G401 (cell line): Measurements from ENCODE around the gene PPARG. TPM values are rescaled to one million over a fixed set of nuclear protein-coding genes. Genes with fewer than 3 reads are reported as not detected.
"Not testable (repeated sequence)": the region's sequence is repeated elsewhere in the genome, so short reads cannot be mapped to it uniquely, and the experiment has no call there.

Experiments used
- DNase-seq: peaks from one replicate; pipeline ENCODE4 v3.0.0-alpha.2; 2015; ENCODE audit warnings: low spot score
- in situ Hi-C: cut with HindIII; loops from 2 replicates; pipeline ENCODE4 v1.10.0; 2016; ENCODE audit warnings: low sequenced_read_pairs, mixed read lengths
- total RNA-seq: library from RNA; depleted of rRNA; stranded (reverse); fragments of >200 nt; shearing (Covaris generic); gene quantifications from 2 replicates; pipeline ENCODE4 v1.2.3, GENCODE V29; 2014

The PPARG gene
- total RNA-seq, 1 experiment from 2014 or later = not detected

DNA sequence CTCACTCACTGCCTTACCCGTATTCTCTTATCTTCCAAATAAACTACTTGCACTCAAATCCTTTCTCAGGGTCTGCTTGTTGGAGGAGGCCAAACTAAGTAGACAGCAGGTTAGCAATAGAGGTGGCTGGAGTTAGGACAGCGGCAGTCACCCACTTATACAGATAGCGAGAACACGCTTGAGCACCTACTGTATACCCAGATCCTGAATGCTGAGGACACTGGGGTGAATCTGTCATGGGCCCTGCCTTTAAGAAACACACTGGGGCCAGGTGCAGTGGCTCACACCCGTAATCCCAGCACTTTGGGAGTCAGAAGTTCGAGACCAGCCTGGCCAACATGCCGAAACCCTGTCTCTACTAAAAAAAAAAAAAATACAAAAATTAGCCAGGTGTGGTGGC, 157.4 kb downstream of the PPARG start:
- in situ Hi-C loops = no loop called here
- DNase-seq = no peak

- in situ Hi-C loops = no loop called here
- DNase-seq = no peak
Observed at GRCh38 chr3:12447075-12447474, 158.2 kb downstream of the PPARG start.

DNA sequence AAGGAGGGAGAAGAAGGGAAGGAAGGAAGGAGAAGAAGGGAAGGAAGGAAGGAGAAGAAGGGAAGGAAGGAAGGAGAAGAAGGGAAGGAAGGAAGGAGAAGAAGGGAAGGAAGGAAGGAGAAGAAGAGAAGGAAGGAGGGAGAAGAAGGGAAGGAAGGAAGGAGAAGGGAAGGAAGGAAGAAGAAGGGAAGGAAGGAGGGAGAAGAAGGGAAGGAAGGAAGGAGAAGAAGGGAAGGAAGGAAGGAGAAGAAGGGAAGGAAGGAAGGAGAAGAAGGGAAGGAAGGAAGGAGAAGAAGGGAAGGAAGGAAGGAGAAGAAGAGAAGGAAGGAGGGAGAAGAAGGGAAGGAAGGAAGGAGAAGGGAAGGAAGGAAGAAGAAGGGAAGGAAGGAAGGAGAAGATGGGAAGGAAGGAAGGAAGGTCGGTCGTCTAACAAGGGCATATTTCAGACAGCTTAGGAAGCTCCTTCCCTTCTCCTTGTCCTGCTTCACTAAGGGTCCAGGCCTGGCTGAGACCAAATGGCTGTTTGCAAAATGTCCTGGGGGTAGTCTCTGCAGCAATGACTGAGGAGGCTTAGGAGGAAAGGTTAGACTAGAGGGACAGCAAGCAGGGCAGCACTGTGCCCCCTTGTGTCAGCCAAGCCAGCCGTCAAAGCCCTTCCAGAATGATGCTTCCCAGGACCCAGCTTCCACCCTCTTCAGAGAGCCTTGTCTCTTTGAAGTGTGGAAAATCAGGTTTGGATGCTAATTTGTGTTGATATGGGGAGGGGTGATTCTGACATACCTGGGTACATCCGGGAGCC, 159.7 kb downstream of the PPARG start:
- in situ Hi-C loops, DNase-seq: not testable (repeated sequence)

- no peak for DNase-seq
- in situ Hi-C loops = no loop called here
Observed at GRCh38 chr3:12449889-12450682, 161.2 kb downstream of the PPARG start.

- in situ Hi-C loops = no loop called here
- no peak for DNase-seq
Observed at GRCh38 chr3:12451481-12451880, 162.6 kb downstream of the PPARG start.

- in situ Hi-C loops = no loop called here
- no peak for DNase-seq
Observed at GRCh38 chr3:12451960-12452359, 163.1 kb downstream of the PPARG start.

DNA sequence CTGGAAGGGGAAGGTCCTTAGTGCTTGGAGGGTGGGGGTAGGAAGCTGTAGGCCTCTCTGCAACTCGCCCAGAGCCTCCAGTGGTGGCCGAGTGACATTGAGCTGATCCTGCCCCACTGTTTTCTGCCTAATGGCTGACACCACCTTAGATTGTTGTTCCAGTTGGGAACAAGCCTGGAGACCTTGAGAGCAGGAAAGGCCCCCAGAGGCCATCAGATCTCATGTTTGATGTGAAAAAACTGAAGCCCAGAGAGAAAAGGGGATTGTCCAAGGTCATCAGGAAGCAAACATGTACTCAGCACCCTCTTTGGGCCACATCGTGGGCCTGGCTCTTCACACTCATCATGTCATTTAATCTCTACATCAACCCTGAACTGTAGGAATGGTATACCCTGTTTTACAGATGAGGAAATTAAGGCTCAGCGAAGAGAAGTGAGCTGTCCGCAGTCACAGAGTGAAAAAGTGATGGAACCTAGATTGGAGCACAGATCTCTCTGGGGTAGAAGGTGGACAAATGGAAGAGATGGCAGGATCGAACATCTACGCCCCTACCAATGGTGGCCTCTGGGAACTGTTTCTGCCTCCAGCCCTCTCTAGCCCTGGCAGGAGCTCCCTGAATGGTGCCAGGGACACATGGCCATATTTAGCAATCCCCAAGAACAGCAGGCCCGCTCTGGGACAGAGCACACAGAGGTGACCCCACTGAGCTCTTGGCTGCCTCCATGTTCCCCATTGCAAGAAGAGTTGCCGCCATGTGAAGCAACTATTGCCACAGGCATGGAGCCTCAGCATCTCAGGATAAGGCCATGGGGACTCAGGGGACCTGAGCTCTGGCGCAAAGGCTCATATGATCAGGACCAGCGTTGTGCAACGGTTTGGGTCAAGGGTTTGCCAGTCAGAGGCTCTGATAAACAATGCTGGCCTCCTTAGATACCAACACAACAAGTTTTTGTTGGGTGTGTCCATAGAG, 163.8 kb downstream of the PPARG start:
- no peak for DNase-seq
- in situ Hi-C loops = no loop called here

DNA sequence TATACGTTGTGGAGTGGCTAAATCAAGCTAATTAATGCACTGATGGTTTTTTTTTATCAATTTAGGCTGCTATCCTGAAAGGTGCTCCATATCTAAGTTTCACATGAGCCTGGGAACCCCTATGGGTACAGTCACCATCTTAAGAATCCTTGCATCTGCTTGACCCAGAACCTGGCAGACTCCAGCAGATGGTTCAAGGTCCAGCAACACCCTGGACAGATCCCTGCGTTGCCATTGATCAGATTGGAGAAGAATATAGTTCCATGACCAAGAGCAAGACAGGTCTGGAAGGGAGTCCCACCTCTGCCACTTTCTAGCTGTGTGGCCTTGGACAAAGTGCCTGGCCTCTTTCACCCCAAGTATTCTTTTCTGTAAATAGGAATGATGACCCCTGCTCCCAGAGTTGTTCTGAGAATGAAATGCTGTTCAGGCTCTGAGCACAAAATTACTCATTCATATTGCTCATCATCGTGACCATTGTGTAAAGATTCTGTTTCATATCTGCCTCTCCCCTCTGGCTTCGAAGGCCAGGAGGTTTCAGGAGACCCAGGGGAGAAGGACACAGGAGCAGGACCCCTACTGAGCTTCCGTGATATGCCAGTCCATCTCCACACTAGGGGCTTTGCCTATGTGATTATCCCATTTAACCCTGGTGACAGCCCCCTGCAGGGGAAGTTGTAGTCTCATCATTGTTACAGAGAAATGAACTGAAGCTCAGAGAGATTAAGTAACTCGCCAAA, 165.4 kb downstream of the PPARG start:
- in situ Hi-C loops = no loop called here
- no peak for DNase-seq

GRCh38 chr3:12454816-12455121, 165.9 kb downstream of the PPARG start:
- no peak for DNase-seq
- in situ Hi-C loops = no loop called here

- DNase-seq = no peak
- in situ Hi-C loops = no loop called here
Observed at GRCh38 chr3:12455740-12456139, 166.9 kb downstream of the PPARG start.

DNA sequence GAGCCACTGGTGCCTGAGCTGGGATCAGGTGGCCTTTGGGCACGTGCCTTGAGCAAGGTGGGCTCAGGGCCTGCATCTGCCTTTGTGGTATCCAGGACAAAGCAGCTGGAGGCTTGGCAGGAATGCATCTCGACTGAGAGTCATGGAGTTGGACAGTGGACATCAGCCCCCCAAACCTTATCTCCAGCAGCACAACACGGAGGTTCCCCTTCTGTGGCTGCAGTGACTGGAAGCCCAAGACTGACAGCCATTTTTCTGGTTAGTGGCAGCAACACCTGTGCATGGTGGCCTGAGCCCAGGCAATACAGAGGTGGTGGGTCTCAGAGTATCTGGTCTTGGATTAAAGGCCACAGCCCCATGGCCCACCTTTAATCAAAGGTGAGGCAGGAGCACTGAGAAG, 167.6 kb downstream of the PPARG start:
- no peak for DNase-seq
- in situ Hi-C loops = no loop called here

DNA sequence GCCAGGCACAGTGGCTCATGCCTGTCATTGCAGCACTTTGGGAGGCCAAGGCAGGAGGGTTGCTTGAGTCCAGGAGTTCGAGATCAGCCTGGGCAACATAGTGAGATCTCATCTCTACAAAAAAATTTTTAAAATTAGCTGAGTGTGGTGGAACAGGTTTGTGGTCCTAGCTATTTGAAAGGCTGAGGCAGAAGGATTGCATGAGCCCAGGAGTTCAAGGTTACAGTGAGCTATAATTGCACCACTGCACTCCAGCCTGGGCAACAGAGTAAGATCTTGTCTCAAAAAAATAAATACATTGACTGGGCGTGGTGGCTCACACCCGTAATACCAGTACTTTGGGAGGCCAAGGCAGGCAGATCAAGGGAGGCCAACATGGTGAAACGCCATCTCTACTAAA, 168.5 kb downstream of the PPARG start:
- DNase-seq, in situ Hi-C loops: not testable (repeated sequence)

DNA sequence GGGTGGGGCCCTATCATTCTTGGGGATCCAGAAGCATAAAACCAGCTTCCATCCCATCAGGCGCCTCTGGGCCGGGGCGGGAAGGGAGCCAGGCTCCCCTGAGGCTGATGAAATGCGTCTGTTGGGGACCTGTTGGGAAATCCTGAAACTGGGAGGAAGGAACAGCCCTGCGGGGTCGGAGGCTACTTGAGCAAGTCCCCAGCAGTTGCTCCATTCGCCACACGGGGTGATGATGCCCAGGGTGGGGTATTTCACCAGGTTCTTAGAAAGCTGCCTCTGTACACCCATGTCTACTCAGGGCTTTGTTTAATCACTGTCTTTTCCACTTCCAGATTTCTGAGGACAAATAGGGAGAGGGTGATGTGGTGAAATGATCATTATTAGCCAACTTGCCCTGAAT, 170.0 kb downstream of the PPARG start:
- in situ Hi-C loops = no loop called here
- DNase-seq = no peak

DNA sequence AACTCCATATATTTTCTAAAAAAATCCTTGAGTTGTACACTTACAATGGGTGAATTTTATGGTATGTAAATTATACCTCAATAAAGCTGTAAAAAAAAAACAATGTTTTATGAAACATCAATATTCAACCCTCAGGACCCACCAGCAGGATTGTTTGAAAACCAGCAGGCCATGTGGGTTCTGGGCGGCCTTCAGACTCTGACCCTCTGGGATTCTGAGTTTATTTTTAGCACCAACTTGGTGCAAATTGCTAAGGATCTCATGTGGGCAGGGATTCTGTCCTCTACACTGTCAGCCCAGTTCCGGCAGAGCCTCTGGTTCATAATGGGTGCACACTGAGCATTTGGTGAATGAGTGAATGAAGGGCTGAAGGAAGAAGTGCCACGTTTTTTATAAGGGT, 171.3 kb downstream of the PPARG start:
- DNase-seq = no peak
- in situ Hi-C loops = no loop called here

GRCh38 chr3:12461097-12461649, 172.3 kb downstream of the PPARG start:
- in situ Hi-C loops = no loop called here
- DNase-seq = no peak

GRCh38 chr3:12462159-12462947, 173.5 kb downstream of the PPARG start:
- DNase-seq = no peak

DNA sequence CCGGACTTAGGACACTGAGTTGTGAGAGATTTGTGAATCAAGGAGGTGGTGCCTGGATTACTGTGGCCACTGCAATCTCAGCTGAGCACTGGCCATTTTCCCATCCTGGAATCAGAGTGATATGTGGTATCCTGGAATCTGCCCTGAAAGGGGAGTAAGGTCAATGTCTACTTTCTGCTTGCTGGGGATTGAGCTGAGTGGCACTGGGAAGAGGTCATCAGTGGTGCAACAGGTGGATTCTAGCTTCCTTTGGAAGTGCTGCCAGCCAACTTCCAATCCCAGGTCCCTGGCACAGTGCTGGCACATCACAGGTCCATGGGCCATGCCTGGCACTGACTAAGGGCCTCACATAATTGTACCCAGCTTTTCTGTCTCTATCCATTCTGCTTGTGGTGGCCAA, 174.8 kb downstream of the PPARG start:
- no peak for DNase-seq
- in situ Hi-C loops = no loop called here

More at GRCh38 chr3:12462159-12462947, 173.5 kb downstream of the PPARG start:
- in situ Hi-C loops = no loop called here

- no peak for DNase-seq
- in situ Hi-C loops = no loop called here
Observed at GRCh38 chr3:12464181-12464580, 175.3 kb downstream of the PPARG start.
